ENCODE measurements around the gene FIGNL2.
A peak's percentile ranks its signal among the peaks of the same experiment; 100 is the strongest.
"Not testable (repeated sequence)": the region's sequence is repeated elsewhere in the genome, so short reads cannot be mapped to it uniquely, and the experiment has no call there.

The FIGNL2 gene

GRCh38 chr12:51887476-51888315 lies 39.2 kb upstream of the FIGNL2 start, which contains the start of gene ANKRD33:
Gene ANKRD33, plus strand, starts transcription at chr12:51888103. Its CDS starts 84 bp downstream, at chr12:51888187.
- peaks cover 0 to 4% of the 10 kb centered on the region in 2 donors for H3K4me1 ChIP-seq (ENCODE audit: control insufficient read depth in 2 of 2, insufficient read depth in 1 of 2, low read depth in 1 of 2, low read length in 2 of 2)
- no peak within 1 kb of the TSS for H2BK12ac ChIP-seq (ENCODE audit: low read length)
- no peak within 1 kb of the TSS for H4K91ac ChIP-seq (ENCODE audit: low read depth, low read length, poor library complexity)
- peak within 1 kb of the TSS; percentile 25 for H2BK15ac ChIP-seq (ENCODE audit: low read length)
- WGBS, 2 donors (ENCODE audit: extremely low coverage in 2 of 2, insufficient read length in 2 of 2, insufficient replicate concordance in 1 of 2) = no CpG with 5 or more reads among the region's 41 CpGs
- peak within 1 kb of the TSS; percentile 41 for H3K4me2 ChIP-seq (ENCODE audit: insufficient read depth, low read length, poor library complexity, severe bottlenecking)
- H3K27ac ChIP-seq (replicated peaks; ENCODE audit: low read length) = no peak within 1 kb of the TSS
- DNase-seq (ENCODE audit: low spot score) = no peak
- H3K9me3 ChIP-seq (replicated peaks in 1 of 2; ENCODE audit: control insufficient read depth in 2 of 2, insufficient read depth in 1 of 2, low read depth in 1 of 2, low read length in 2 of 2) = peaks cover 2 to 6% of the 10 kb centered on the region in 2 donors
- no peak within 1 kb of the TSS for H2AFZ ChIP-seq (ENCODE audit: low read length)
- H3K9ac ChIP-seq (ENCODE audit: low read depth, low read length, poor library complexity) = no peak within 1 kb of the TSS
- no peaks in the 10 kb centered on the region for H3K79me1 ChIP-seq (ENCODE audit: low read depth, low read length)
- H3K23ac ChIP-seq (ENCODE audit: low read depth, low read length, poor library complexity) = peak within 1 kb of the TSS; percentile 76
- peak within 1 kb of the TSS in 1 of 2 donors; percentile 26 for H3K4me3 ChIP-seq (ENCODE audit: low read length in 2 of 2)
- no peaks in the 10 kb centered on the region for H3K36me3 ChIP-seq (replicated peaks in 1 of 2; ENCODE audit: control insufficient read depth in 2 of 2, insufficient read depth in 2 of 2, low read length in 2 of 2)
- H3K27me3 ChIP-seq (ENCODE audit: control insufficient read depth in 3 of 3, insufficient read depth in 3 of 3, low read depth in 1 of 3, low read length in 3 of 3) = peaks cover 0 to 7% (median 0%) of the 10 kb centered on the region in 3 experiments
- H2BK5ac ChIP-seq (ENCODE audit: low read length) = no peak within 1 kb of the TSS
- H2AK5ac ChIP-seq (ENCODE audit: low read depth, low read length) = peak within 1 kb of the TSS; percentile 30
- no peak within 1 kb of the TSS for H3K14ac ChIP-seq (ENCODE audit: low read length)
- H3K18ac ChIP-seq (ENCODE audit: low read length) = peak within 1 kb of the TSS; percentile 62
- no peak within 1 kb of the TSS for H2BK120ac ChIP-seq (ENCODE audit: low read depth, low read length)
- H4K8ac ChIP-seq (ENCODE audit: low read depth, low read length) = no peak within 1 kb of the TSS
- peak within 1 kb of the TSS; percentile 94 for H3K4ac ChIP-seq (ENCODE audit: low read length)

GRCh38 chr12:51886021-51886710 lies 37.6 kb upstream of the FIGNL2 start:
- H3K23ac ChIP-seq (ENCODE audit: low read depth, low read length, poor library complexity) = no peak overlapping the region
- H3K4ac ChIP-seq (ENCODE audit: low read length) = no peak overlapping the region
- H2BK15ac ChIP-seq (ENCODE audit: low read length) = no peak overlapping the region
- H2BK120ac ChIP-seq (ENCODE audit: low read depth, low read length) = no peak overlapping the region
- no peak overlapping the region for H2BK12ac ChIP-seq (ENCODE audit: low read length)
- H2AK5ac ChIP-seq (ENCODE audit: low read depth, low read length) = no peak overlapping the region
- H3K4me1 ChIP-seq (ENCODE audit: control insufficient read depth in 2 of 2, insufficient read depth in 1 of 2, low read depth in 1 of 2, low read length in 2 of 2) = peaks cover 0 to 4% of the 10 kb centered on the region in 2 donors
- WGBS, 2 donors (ENCODE audit: extremely low coverage in 2 of 2, insufficient read length in 2 of 2, insufficient replicate concordance in 1 of 2) = no CpG with 5 or more reads among the region's 10 CpGs
- no peaks in the 10 kb centered on the region for H3K79me1 ChIP-seq (ENCODE audit: low read depth, low read length)
- H2AFZ ChIP-seq (ENCODE audit: low read length) = peak overlapping the region; percentile 81
- H3K14ac ChIP-seq (ENCODE audit: low read length) = no peak overlapping the region
- no peak overlapping the region for H4K91ac ChIP-seq (ENCODE audit: low read depth, low read length, poor library complexity)
- no peak overlapping the region for H4K8ac ChIP-seq (ENCODE audit: low read depth, low read length)
- H3K4me2 ChIP-seq (ENCODE audit: insufficient read depth, low read length, poor library complexity, severe bottlenecking) = no peak overlapping the region
- no peaks in the 10 kb centered on the region for H3K36me3 ChIP-seq (replicated peaks in 1 of 2; ENCODE audit: control insufficient read depth in 2 of 2, insufficient read depth in 2 of 2, low read length in 2 of 2)
- H3K9ac ChIP-seq (ENCODE audit: low read depth, low read length, poor library complexity) = no peak overlapping the region
- no peak overlapping the region for H3K27ac ChIP-seq (replicated peaks; ENCODE audit: low read length)
- H3K18ac ChIP-seq (ENCODE audit: low read length) = no peak overlapping the region
- no peak overlapping the region for H2BK5ac ChIP-seq (ENCODE audit: low read length)
- DNase-seq (ENCODE audit: low spot score) = no peak
- H3K4me3 ChIP-seq (ENCODE audit: low read length in 2 of 2) = no peak overlapping the region
- peaks cover 0 to 7% (median 0%) of the 10 kb centered on the region in 3 experiments for H3K27me3 ChIP-seq (ENCODE audit: control insufficient read depth in 3 of 3, insufficient read depth in 3 of 3, low read depth in 1 of 3, low read length in 3 of 3)
- H3K9me3 ChIP-seq (replicated peaks in 1 of 2; ENCODE audit: control insufficient read depth in 2 of 2, insufficient read depth in 1 of 2, low read depth in 1 of 2, low read length in 2 of 2) = peaks cover 2 to 8% of the 10 kb centered on the region in 2 donors

- not testable (repeated sequence) for DNase-seq (ENCODE audit: low spot score); H3K4me2 ChIP-seq (ENCODE audit: insufficient read depth, low read length, poor library complexity, severe bottlenecking); H2BK120ac ChIP-seq (ENCODE audit: low read depth, low read length); H3K79me1 ChIP-seq (ENCODE audit: low read depth, low read length); H2BK15ac ChIP-seq (ENCODE audit: low read length); H3K18ac ChIP-seq (ENCODE audit: low read length); H3K23ac ChIP-seq (ENCODE audit: low read depth, low read length, poor library complexity); H3K27me3 ChIP-seq (ENCODE audit: control insufficient read depth in 3 of 3, insufficient read depth in 3 of 3, low read depth in 1 of 3, low read length in 3 of 3); H4K91ac ChIP-seq (ENCODE audit: low read depth, low read length, poor library complexity); H2BK12ac ChIP-seq (ENCODE audit: low read length); H3K4ac ChIP-seq (ENCODE audit: low read length); H3K27ac ChIP-seq (replicated peaks; ENCODE audit: low read length); H3K4me3 ChIP-seq (ENCODE audit: low read length in 2 of 2); H4K8ac ChIP-seq (ENCODE audit: low read depth, low read length); H2BK5ac ChIP-seq (ENCODE audit: low read length); H3K4me1 ChIP-seq (ENCODE audit: control insufficient read depth in 2 of 2, insufficient read depth in 1 of 2, low read depth in 1 of 2, low read length in 2 of 2); H2AK5ac ChIP-seq (ENCODE audit: low read depth, low read length); H3K9ac ChIP-seq (ENCODE audit: low read depth, low read length, poor library complexity); H3K36me3 ChIP-seq (replicated peaks in 1 of 2; ENCODE audit: control insufficient read depth in 2 of 2, insufficient read depth in 2 of 2, low read length in 2 of 2); H3K9me3 ChIP-seq (replicated peaks in 1 of 2; ENCODE audit: control insufficient read depth in 2 of 2, insufficient read depth in 1 of 2, low read depth in 1 of 2, low read length in 2 of 2); H3K14ac ChIP-seq (ENCODE audit: low read length)
- H2AFZ ChIP-seq (ENCODE audit: low read length) = peak overlapping the region; percentile 81
- WGBS, 2 donors (ENCODE audit: extremely low coverage in 2 of 2, insufficient read length in 2 of 2, insufficient replicate concordance in 1 of 2) = no CpG with 5 or more reads among the region's 10 CpGs
Observed at GRCh38 chr12:51885294-51886020, 36.9 kb upstream of the FIGNL2 start.
